GM21360 (cell line): ENCODE measurements around the gene ISG20L2.

Experiments
- ATAC-seq: cut with Tn5 transposase; IDR thresholded peaks from one replicate; pipeline ENCODE4 v1.9.1; 2021; ENCODE audit warnings: mild to moderate bottlenecking, moderate library complexity; ENCODE audit not compliant: unreplicated experiment

The ISG20L2 gene

GRCh38 chr1:156741481-156741983, 13.0 kb upstream of the ISG20L2 start:
- no peak for ATAC-seq

GRCh38 chr1:156740741-156741480, 12.3 kb upstream of the ISG20L2 start, which contains the start of gene MRPL24:
Gene MRPL24, minus strand, starts transcription at chr1:156741088. Its CDS starts 2,384 bp downstream, at chr1:156738704.
- ATAC-seq: peak; percentile 77

- peak; percentile 12 for ATAC-seq
Measured at GRCh38 chr1:156740237-156740740, 11.7 kb upstream of the ISG20L2 start.

GRCh38 chr1:156738916-156739315, 10.3 kb upstream of the ISG20L2 start:
- no peak for ATAC-seq

- ATAC-seq: no peak
Measured at GRCh38 chr1:156738407-156738806, 9.8 kb upstream of the ISG20L2 start.

GRCh38 chr1:156733989-156734584, 5.5 kb upstream of the ISG20L2 start:
- no peak for ATAC-seq

- peak; percentile 35 for ATAC-seq
Measured at GRCh38 chr1:156727926-156728598, 504 bp downstream of the ISG20L2 start, which contains the start of gene METTL25B. Gene METTL25B, plus strand, starts transcription at chr1:156728469. Its CDS starts 636 bp downstream, at chr1:156729105.

GRCh38 chr1:156727492-156727891, 1.1 kb downstream of the ISG20L2 start:
- ATAC-seq: no peak

- ATAC-seq: no peak
Measured at GRCh38 chr1:156726549-156727226, 1.9 kb downstream of the ISG20L2 start.

- ATAC-seq: peak; percentile 34
Measured at GRCh38 chr1:156725683-156726280, 2.8 kb downstream of the ISG20L2 start.

- no peak for ATAC-seq
Measured at GRCh38 chr1:156721535-156721934, 7.0 kb downstream of the ISG20L2 start.

GRCh38 chr1:156721131-156721530, 7.4 kb downstream of the ISG20L2 start:
- no peak for ATAC-seq

- no peak for ATAC-seq
Measured at GRCh38 chr1:156717351-156717750, 11.2 kb downstream of the ISG20L2 start.

GRCh38 chr1:156714830-156715229, 13.7 kb downstream of the ISG20L2 start:
- ATAC-seq: no peak

- ATAC-seq: no peak
Measured at GRCh38 chr1:156712626-156713025, 15.9 kb downstream of the ISG20L2 start.

- ATAC-seq: no peak
Measured at GRCh38 chr1:156711011-156711817, 17.4 kb downstream of the ISG20L2 start.

- no peak for ATAC-seq
Measured at GRCh38 chr1:156709757-156710489, 18.6 kb downstream of the ISG20L2 start.

- ATAC-seq: no peak
Measured at GRCh38 chr1:156709031-156709430, 19.5 kb downstream of the ISG20L2 start.

GRCh38 chr1:156708218-156708661, 20.3 kb downstream of the ISG20L2 start:
- ATAC-seq: no peak
